ENCODE data around the gene IL20RA.

IL20RA gene

DNA sequence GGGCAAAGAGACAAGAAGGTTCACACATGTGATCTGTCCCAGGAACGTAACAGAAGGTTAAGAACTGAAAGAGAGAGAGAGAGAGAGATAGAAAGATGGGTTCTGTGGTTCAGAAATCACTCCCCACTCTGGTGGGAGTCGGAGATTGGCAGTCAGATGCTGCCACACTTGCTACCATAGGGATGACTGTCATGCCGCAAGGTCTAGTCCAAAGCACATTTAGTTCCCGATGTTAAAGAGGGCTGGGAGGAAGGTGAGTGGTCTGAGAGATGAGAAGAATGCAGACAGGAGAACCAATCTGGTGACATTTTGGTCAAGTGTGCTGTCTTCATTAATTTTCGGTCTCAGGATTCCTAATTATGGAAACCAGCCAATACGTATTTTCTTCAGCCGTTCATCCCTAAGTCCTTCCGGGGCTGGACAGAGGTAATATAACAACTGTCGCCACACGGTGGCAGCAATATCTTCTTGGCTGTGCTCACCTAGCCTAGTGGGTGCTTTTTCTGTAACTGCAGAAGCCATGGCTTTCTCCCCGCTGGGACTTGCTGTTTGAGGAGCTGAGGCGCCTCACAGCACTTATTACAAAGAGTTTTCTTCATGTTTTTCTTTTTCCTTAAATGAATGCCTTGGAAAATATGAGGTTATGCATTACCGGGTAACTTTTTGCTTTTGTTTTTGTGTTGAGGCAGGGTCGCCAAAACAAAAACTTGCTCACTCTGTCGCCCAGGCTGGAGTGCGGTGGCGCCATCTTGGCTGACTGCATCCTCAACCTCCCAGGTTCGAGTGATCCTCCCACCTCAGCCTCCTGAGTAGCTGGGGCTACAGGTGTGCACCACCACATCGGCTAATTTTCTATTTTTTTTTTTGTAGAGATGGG lies 76.7 kb downstream of the IL20RA start:
- peak; percentile 86 for TF ChIP-seq RAD21 (IDR thresholded peaks at IDR 0.05; ENCODE audit: low read depth)
- TF ChIP-seq, protein P1, sequence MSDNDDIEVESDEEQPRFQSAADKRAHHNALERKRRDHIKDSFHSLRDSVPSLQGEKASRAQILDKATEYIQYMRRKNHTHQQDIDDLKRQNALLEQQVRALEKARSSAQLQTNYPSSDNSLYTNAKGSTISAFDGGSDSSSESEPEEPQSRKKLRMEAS (IDR thresholded peaks at IDR 0.05) = no peak
- TF ChIP-seq, protein P2, sequence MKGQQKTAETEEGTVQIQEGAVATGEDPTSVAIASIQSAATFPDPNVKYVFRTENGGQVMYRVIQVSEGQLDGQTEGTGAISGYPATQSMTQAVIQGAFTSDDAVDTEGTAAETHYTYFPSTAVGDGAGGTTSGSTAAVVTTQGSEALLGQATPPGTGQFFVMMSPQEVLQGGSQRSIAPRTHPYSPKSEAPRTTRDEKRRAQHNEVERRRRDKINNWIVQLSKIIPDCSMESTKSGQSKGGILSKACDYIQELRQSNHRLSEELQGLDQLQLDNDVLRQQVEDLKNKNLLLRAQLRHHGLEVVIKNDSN (IDR thresholded peaks at IDR 0.05) = no peak
- peak; percentile 65 for TF ChIP-seq NFIC (IDR thresholded peaks at IDR 0.05)
- TF ChIP-seq, protein P3, sequence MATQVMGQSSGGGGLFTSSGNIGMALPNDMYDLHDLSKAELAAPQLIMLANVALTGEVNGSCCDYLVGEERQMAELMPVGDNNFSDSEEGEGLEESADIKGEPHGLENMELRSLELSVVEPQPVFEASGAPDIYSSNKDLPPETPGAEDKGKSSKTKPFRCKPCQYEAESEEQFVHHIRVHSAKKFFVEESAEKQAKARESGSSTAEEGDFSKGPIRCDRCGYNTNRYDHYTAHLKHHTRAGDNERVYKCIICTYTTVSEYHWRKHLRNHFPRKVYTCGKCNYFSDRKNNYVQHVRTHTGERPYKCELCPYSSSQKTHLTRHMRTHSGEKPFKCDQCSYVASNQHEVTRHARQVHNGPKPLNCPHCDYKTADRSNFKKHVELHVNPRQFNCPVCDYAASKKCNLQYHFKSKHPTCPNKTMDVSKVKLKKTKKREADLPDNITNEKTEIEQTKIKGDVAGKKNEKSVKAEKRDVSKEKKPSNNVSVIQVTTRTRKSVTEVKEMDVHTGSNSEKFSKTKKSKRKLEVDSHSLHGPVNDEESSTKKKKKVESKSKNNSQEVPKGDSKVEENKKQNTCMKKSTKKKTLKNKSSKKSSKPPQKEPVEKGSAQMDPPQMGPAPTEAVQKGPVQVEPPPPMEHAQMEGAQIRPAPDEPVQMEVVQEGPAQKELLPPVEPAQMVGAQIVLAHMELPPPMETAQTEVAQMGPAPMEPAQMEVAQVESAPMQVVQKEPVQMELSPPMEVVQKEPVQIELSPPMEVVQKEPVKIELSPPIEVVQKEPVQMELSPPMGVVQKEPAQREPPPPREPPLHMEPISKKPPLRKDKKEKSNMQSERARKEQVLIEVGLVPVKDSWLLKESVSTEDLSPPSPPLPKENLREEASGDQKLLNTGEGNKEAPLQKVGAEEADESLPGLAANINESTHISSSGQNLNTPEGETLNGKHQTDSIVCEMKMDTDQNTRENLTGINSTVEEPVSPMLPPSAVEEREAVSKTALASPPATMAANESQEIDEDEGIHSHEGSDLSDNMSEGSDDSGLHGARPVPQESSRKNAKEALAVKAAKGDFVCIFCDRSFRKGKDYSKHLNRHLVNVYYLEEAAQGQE (IDR thresholded peaks at IDR 0.05; ENCODE audit: low read depth) = peak; percentile 47; the same call in 1 of the 2 replicates

DNA sequence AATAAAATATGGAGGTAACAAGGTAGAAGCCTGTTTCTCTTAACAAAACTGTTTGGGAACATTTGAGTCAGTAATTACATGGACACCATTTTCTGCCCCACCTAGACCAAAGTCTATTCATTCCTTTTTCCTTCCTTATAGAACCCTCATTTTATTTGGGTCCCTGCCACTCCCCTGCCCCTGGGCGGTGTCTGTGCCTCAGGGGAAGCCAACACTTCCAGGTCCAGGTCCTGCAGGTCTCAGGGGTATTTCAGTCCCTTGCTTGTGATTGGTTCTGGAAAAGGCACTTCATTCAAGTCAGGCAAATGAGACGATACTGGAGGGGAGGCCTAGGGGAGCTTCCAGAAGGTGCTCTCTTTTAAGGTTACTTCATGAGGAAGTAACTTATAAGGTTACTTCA lies 80.4 kb downstream of the IL20RA start:
- TF ChIP-seq CEBPB (IDR thresholded peaks at IDR 0.05) (no peak), CREB1 (IDR thresholded peaks at IDR 0.05; ENCODE audit: low read depth) (no peak), TCF12 (IDR thresholded peaks at IDR 0.05; ENCODE audit: low read depth) (no peak), ZBTB7A (IDR thresholded peaks at IDR 0.05; ENCODE audit: low read depth) (no peak), YY1 (IDR thresholded peaks at IDR 0.05; ENCODE audit: low read depth) (no peak), TEAD4 (IDR thresholded peaks at IDR 0.05) (no peak), FOXM1 (IDR thresholded peaks at IDR 0.05; ENCODE audit: borderline replicate concordance, low read depth) (no peak), NFIC (IDR thresholded peaks at IDR 0.05) (no peak), EGR1 (IDR thresholded peaks at IDR 0.05) (no peak), RAD21 (IDR thresholded peaks at IDR 0.05; ENCODE audit: low read depth) (no peak), TAF1 (IDR thresholded peaks at IDR 0.05; ENCODE audit: low read depth) (no peak), EP300 (IDR thresholded peaks at IDR 0.05; ENCODE audit: borderline replicate concordance) (no peak)
- TF ChIP-seq, protein P1 (IDR thresholded peaks at IDR 0.05) = no peak
- TF ChIP-seq, protein P2 (IDR thresholded peaks at IDR 0.05) = no peak
- TF ChIP-seq, protein P3 (IDR thresholded peaks at IDR 0.05; ENCODE audit: low read depth) = no peak

DNA sequence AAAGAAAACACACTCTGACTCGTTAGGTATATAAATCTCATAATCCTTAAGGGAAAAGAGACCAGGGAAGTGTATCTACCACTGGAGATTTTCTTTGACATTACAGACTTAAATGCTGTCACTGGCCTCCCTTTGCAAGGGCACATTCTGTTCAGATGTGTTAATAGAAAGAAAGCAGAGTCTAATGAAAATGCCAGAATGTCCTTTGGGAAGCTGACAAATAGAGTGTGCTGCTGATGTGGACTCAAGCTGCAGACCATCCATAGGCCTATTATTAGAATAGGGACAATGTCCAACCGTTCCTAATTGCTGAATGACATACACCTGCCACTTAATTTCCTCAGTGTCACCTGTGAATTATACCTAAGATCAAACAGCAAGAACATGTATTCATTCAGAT lies 81.5 kb downstream of the IL20RA start:
- no peak for TF ChIP-seq FOXM1 (IDR thresholded peaks at IDR 0.05; ENCODE audit: borderline replicate concordance, low read depth)
- no peak for TF ChIP-seq EP300 (IDR thresholded peaks at IDR 0.05; ENCODE audit: borderline replicate concordance)
- TF ChIP-seq NFIC (IDR thresholded peaks at IDR 0.05) = no peak
- TF ChIP-seq ZBTB7A (IDR thresholded peaks at IDR 0.05; ENCODE audit: low read depth) = no peak
- no peak for TF ChIP-seq TAF1 (IDR thresholded peaks at IDR 0.05; ENCODE audit: low read depth)
- no peak for TF ChIP-seq TCF12 (IDR thresholded peaks at IDR 0.05; ENCODE audit: low read depth)
- TF ChIP-seq, protein P1 (IDR thresholded peaks at IDR 0.05) = no peak
- TF ChIP-seq CREB1 (IDR thresholded peaks at IDR 0.05; ENCODE audit: low read depth) = no peak

DNA sequence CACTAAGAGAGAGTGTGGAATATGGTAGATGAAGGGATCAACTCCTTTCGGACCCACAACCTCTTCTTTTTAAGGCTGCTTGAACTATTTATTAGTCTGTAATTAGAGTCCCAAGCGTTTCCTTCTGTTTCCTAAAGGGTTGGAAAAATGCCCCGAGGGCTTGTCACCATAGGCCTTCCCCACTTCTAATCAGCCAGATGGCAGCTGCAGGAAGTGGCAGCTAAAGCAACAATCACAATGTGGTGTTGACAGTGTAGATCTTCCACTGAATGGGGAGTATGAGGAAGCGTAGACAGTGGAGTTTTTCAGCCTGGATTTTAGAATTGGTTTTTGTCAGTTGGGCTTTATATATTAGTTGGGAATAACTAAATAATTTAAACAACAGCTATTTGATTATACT lies 82.1 kb downstream of the IL20RA start:
- TF ChIP-seq YY1 (IDR thresholded peaks at IDR 0.05; ENCODE audit: low read depth) (no peak), NFIC (IDR thresholded peaks at IDR 0.05) (no peak), TEAD4 (IDR thresholded peaks at IDR 0.05) (no peak), EP300 (IDR thresholded peaks at IDR 0.05; ENCODE audit: borderline replicate concordance) (no peak), CEBPB (IDR thresholded peaks at IDR 0.05) (no peak), CREB1 (IDR thresholded peaks at IDR 0.05; ENCODE audit: low read depth) (no peak), TCF12 (IDR thresholded peaks at IDR 0.05; ENCODE audit: low read depth) (no peak), FOXM1 (IDR thresholded peaks at IDR 0.05; ENCODE audit: borderline replicate concordance, low read depth) (no peak), ZBTB7A (IDR thresholded peaks at IDR 0.05; ENCODE audit: low read depth) (no peak), RAD21 (IDR thresholded peaks at IDR 0.05; ENCODE audit: low read depth) (no peak), EGR1 (IDR thresholded peaks at IDR 0.05) (no peak), TAF1 (IDR thresholded peaks at IDR 0.05; ENCODE audit: low read depth) (no peak)
- TF ChIP-seq, protein P3 (IDR thresholded peaks at IDR 0.05; ENCODE audit: low read depth) = no peak
- TF ChIP-seq, protein P1 (IDR thresholded peaks at IDR 0.05) = no peak
- TF ChIP-seq, protein P2 (IDR thresholded peaks at IDR 0.05) = no peak

Measured in Ishikawa (cell line).